ENCODE measurements around the gene RASA2. TPM values are rescaled to one million over a fixed set of nuclear protein-coding genes. Genes with fewer than 3 reads are reported as not detected.

Gene RASA2
- total and polyA plus RNA-seq, 2 of the 8 experiments (the other 6 are each of a cell fraction or from before 2014, with no cell fraction given) = 3.5 to 15.9 TPM

- no peak for DNase-seq (ENCODE audit: low read depth in 1 of 2, low spot score in 2 of 2)
- Histone ChIP-seq H3K9me3 (ENCODE audit: insufficient read depth in 2 of 2, low read depth in 1 of 2, low read length in 1 of 2) (no peaks in the 10 kb centered on the region), H2BK120ac (replicated peaks; ENCODE audit: low read depth, low read length) (no peak overlapping the region), H3K23ac (ENCODE audit: insufficient read length) (no peak overlapping the region), H3K56ac (replicated peaks; ENCODE audit: insufficient read length, low read depth, low read length) (no peak overlapping the region), H2BK15ac (ENCODE audit: low read length) (no peak overlapping the region), H3K4me2 (ENCODE audit: insufficient read depth in 1 of 2, low read depth in 2 of 2, low read length in 2 of 2) (no peak overlapping the region), H3K14ac (ENCODE audit: insufficient read length) (no peak overlapping the region), H4K5ac (ENCODE audit: insufficient read length, low read depth, low read length) (no peak overlapping the region), H2BK20ac (ENCODE audit: low read length) (no peak overlapping the region), H2BK12ac (ENCODE audit: low read depth, low read length) (no peak overlapping the region), H3K23me2 (ENCODE audit: low read depth, low read length) (no peaks in the 10 kb centered on the region), H4K91ac (replicated peaks; ENCODE audit: insufficient read length, low read length) (no peak overlapping the region), H3K4me3 (ENCODE audit: extremely low read depth in 1 of 4, insufficient read depth in 2 of 4, low read depth in 3 of 4, low read length in 4 of 4) (no peak overlapping the region), H3K18ac (ENCODE audit: extremely low read depth, low read length) (no peak overlapping the region), H2AK5ac (ENCODE audit: low read depth, low read length) (no peak overlapping the region), H3K4ac (replicated peaks; ENCODE audit: insufficient read length, low read depth, low read length) (no peak overlapping the region), H3K27me3 (replicated peaks in 1 of 4; ENCODE audit: control insufficient read depth in 3 of 4, extremely low read depth in 1 of 4, insufficient read depth in 3 of 4, low read length in 3 of 4) (no peaks in the 10 kb centered on the region), H3K9ac (replicated peaks in 1 of 4; ENCODE audit: extremely low read depth in 1 of 4, low read depth in 3 of 4, low read length in 3 of 4) (no peak overlapping the region), H4K8ac (ENCODE audit: extremely low read depth, insufficient read depth, low read length) (no peak overlapping the region), H2BK5ac (ENCODE audit: low read depth, low read length) (no peak overlapping the region), H3K4me1 (replicated peaks in 1 of 4; ENCODE audit: control insufficient read depth in 3 of 4, insufficient read depth in 4 of 4, low read length in 3 of 4) (no peaks in the 10 kb centered on the region; a peak in 1 of 7 replicates), H2AFZ (ENCODE audit: low read length) (no peak overlapping the region), H3K27ac (ENCODE audit: low read depth, low read length) (no peak overlapping the region), H4K20me1 (replicated peaks in 1 of 2; ENCODE audit: control insufficient read depth in 1 of 2, insufficient read depth in 2 of 2, low read length in 2 of 2) (peaks cover 3 to 5% of the 10 kb centered on the region in 2 experiments), H3K36me3 (ENCODE audit: control insufficient read depth in 2 of 4, insufficient read depth in 4 of 4, low read length in 3 of 4) (peaks cover 0 to 19% (median 5%) of the 10 kb centered on the region in 4 experiments; a peak in 5 of 8 replicates), H3K79me1 (ENCODE audit: low read depth, low read length) (no peaks in the 10 kb centered on the region), H3K79me2 (ENCODE audit: control insufficient read depth in 1 of 2, insufficient read depth in 2 of 2, low read length in 2 of 2) (no peaks in the 10 kb centered on the region)
- CTCF ChIA-PET (ENCODE audit: partially characterized antibody) = no interaction called here
- POLR2A ChIA-PET (ENCODE audit: partially characterized antibody) = interaction anchor here (0.7 kb wide), 1 partner anchor 19 kb away, joined by 4 read pairs; no protein-coding TSS in a partner anchor
- FAIRE-seq = no peak
- TF ChIP-seq GABPA (IDR thresholded peaks at IDR 0.05; ENCODE audit: borderline replicate concordance, insufficient read depth, low read length) (no peak), CBX5 (IDR thresholded peaks at IDR 0.05; ENCODE audit: low read depth, low read length) (no peak), CEBPB (IDR thresholded peaks at IDR 0.05; ENCODE audit: low read depth, low read length) (no peak), POLR2A (IDR thresholded peaks at IDR 0.05; ENCODE audit: control extremely low read depth in 1 of 2, low read depth in 2 of 2, low read length in 2 of 2) (no peak), ASH2L (IDR thresholded peaks at IDR 0.05; ENCODE audit: low read length) (no peak), EP300 (IDR thresholded peaks at IDR 0.05; ENCODE audit: borderline replicate concordance in 1 of 2, low read depth in 2 of 2, low read length in 2 of 2) (no peak)
Observed at GRCh38 chr3:141521781-141522180, 35.0 kb downstream of the RASA2 start.

Measured in H1 (cell line).